Measurements from ENCODE around the gene MTM1.

GRCh38 chrX:150537851-150538250 lies 30.6 kb upstream of the MTM1 start:
- TF ChIP-seq CTCF (IDR thresholded peaks at IDR 0.05) (no peak), POLR2A (IDR thresholded peaks at IDR 0.05) (no peak)

Measured in uterus (tissue), 2 donors.